ENCODE data around the gene IL11.
"Not testable (repeated sequence)": the region's sequence is repeated elsewhere in the genome, so short reads cannot be mapped to it uniquely, and the experiment has no call there.

The IL11 gene

DNA sequence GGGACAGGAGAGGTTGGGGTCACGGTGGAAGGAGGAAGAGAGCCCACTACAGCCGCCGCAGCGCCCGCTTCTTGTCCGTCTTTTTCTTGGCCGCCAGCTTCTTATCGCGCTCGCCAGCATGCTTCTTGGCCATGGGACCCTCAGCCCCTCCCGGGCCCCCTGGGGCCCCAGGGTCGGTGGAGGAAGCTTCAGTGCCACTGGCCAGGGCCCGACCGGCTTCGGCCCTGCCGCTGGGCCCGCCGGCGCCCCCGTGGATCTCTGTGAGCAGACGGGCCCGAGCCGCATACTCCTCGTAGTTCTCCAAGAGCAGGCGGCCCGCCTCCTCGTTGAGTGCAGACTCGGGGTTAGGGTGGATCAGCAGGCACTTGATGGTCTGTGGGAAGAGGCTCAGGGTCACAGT is 31.1 kb upstream of the IL11 start:
- H3K4me3 Mint-ChIP-seq; H3K27me3 Mint-ChIP-seq (ENCODE audit: low read depth); H3K27ac Mint-ChIP-seq; DNase-seq (ENCODE audit: low spot score); H3K9me3 Mint-ChIP-seq: not testable (repeated sequence)
- H3K36me3 Mint-ChIP-seq (ENCODE audit: low read depth) = peaks cover 47% of the 10 kb centered on the region
- H3K4me1 Mint-ChIP-seq (ENCODE audit: low read depth) = peaks cover 23% of the 10 kb centered on the region

DNA sequence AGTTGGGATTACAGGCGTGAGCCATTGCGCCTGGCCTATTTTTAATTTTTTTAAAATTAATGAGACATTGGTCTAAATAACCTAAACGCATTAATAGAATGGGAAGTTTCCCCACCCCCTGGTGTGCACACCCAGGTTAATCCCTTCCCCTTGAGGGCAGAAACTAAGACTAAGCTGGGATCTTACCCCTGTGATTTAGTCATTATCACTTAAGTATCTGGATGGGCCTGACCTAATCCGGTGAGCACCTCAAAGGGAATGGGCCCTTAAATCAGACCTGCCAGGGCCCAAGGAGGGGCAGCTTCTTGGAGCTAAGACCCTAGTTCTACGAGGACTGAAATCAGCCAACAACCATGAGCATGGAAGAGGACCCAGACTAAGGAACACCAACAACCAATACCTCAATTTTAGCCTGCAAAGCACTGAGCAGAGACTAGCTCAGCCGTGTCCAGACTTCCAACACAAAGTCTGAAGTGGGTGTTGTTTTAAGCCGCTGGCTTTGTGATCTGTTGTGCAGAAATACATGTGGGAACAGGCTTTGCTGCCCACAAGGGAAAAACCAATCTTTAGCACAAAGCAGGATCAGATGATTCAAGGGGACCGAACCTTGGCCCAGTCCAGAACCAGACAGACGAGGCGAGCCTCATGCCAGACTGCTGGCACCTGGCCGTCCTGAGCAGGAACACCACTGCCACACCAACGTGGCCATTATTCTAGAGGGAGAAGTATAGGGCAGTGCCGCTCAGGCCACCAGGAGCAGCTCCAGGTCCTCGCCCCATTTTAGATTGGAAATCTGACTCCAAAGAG is 30.2 kb upstream of the IL11 start:
- H3K27ac Mint-ChIP-seq = no peak overlapping the region
- H3K27me3 Mint-ChIP-seq (ENCODE audit: low read depth) = no peaks in the 10 kb centered on the region
- H3K4me3 Mint-ChIP-seq = no peak overlapping the region
- H3K9me3 Mint-ChIP-seq = no peaks in the 10 kb centered on the region
- peaks cover 38% of the 10 kb centered on the region for H3K36me3 Mint-ChIP-seq (ENCODE audit: low read depth)
- no peak for DNase-seq (ENCODE audit: low spot score)
- peaks cover 15% of the 10 kb centered on the region for H3K4me1 Mint-ChIP-seq (ENCODE audit: low read depth)

DNA sequence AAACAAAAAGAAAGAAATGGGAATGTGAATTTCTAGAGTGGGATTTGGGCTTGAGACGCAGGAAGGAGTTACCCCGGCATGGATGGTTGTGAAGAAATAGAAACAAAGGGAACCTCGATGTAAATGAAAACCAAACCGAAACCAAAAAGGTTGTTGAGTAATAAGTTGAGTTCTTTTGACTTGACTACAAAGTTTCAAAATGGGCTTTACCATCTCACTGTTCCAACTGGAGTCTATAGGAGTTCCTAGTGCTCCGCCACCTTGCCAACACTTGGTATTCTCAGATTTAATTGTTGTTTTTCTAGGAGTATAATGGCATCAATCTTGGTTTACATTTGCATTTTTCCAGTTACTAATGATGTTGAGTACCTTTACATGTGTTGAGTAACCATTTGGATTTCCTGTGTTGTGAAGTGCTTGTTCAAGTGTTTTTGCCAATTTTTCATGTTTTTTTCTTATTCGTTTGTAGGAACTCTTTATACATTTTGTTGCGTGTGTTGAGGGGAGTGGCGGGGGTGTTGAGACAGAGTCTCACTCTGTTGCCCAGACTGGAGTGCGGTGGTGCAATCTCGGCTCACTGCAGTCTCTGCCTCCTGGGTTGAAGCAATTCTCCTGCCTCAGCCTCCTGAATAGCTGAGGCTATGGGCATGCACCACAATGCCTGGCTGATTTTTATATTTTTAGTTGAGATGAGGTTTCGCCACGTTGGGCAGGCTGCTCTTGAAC is 28.1 kb upstream of the IL11 start:
- Mint-ChIP-seq H3K36me3 (ENCODE audit: low read depth) (peaks cover 32% of the 10 kb centered on the region), H3K4me3 (peak overlapping the region; percentile 7), H3K9me3 (no peaks in the 10 kb centered on the region), H3K27ac (peak overlapping the region; percentile 74), H3K4me1 (ENCODE audit: low read depth) (peaks cover 14% of the 10 kb centered on the region), H3K27me3 (ENCODE audit: low read depth) (no peaks in the 10 kb centered on the region)
- no peak for DNase-seq (ENCODE audit: low spot score)

DNA sequence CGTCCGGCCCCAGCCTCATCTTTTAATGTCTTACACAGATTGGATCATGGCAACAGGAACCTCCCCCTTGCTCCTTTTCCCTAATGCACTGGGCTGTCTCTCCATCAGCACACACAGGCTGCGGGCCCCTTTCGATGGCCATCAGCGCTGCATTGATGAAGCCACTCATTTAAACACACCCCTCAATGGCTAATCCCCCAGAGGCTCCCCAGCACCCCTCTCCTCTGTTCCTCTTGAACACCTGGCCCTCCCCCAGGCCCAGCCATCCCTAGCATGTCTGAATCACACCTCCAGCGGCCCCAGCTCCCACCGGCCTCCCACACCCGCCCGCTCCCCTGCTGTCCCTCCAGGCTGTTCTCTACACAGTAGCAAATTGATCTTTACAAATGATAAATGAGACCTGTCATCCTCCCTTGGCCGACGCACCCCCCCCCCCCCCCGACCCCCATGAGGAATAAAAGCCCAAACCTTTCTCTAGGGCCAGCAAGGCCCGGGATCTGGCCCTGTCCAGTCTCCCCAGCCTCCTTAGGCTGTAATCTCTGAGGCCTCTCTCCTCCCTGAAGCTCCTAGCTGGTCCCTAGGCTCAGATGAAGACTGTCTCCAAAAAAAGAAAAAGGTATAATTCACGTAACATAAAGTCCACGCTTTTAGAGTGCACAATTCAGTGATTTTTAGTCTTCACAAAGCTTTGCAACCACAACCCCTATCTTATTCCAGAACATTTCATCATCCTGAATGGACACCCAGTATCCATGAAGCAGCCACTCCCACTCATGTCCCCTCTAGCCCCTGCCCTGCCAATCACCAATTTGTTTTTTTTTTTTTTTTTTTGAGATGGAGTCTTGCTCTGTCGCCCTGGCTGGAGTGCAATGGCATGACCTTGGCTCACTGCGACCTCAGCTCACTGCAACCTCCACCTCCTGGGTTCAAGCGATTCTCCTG is 22.8 kb upstream of the IL11 start:
- no peaks in the 10 kb centered on the region for H3K27me3 Mint-ChIP-seq (ENCODE audit: low read depth)
- H3K27ac Mint-ChIP-seq = peak overlapping the region; percentile 8
- H3K9me3 Mint-ChIP-seq = no peaks in the 10 kb centered on the region
- peaks cover 28% of the 10 kb centered on the region for H3K36me3 Mint-ChIP-seq (ENCODE audit: low read depth)
- no peak for DNase-seq (ENCODE audit: low spot score)
- no peak overlapping the region for H3K4me3 Mint-ChIP-seq
- peaks cover 14% of the 10 kb centered on the region for H3K4me1 Mint-ChIP-seq (ENCODE audit: low read depth)

DNA sequence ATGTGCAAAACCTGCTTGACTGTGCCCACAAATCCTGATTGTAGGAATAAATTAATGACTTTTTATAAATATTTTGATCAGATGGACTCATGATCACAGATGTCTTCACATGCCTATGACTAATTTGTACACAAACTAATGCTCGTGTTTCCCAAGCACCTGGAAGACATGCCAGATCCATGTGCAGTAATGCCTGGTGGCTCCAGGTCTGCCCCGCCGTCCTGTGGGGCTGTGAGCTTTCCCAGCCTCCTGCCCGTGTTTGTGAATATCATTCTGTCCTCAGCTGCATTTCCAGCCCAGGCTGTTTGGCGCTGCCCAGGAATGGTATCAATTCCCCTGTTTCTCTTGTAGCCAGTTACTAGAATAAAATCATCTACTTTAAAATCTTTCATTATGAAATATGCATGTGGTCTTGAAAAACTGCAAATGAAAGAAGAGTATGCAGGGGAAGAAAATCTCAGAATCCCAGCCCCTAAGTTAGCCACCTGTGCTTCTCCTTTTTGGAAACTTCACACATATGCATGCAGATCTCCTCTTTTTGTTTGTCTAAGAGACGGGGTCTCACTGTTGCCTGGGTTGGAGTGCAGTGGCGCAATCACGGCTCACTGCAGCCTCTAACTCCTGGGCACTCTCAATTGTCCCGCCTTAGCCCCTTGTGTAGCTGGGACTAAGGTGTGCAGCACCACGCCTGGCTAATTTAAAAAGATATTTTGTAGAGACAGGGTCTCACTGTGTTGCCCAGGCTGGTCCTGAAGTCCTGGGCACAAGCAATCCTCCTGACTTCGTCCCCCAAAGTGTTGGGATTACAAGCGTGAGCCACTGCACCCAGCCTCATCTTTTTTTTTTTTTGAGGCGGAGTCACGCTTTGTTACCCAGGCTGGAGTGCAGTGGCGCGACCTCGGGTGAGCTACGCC is 21.7 kb upstream of the IL11 start:
- H3K9me3 Mint-ChIP-seq = no peaks in the 10 kb centered on the region
- H3K4me1 Mint-ChIP-seq (ENCODE audit: low read depth) = peaks cover 17% of the 10 kb centered on the region

DNA sequence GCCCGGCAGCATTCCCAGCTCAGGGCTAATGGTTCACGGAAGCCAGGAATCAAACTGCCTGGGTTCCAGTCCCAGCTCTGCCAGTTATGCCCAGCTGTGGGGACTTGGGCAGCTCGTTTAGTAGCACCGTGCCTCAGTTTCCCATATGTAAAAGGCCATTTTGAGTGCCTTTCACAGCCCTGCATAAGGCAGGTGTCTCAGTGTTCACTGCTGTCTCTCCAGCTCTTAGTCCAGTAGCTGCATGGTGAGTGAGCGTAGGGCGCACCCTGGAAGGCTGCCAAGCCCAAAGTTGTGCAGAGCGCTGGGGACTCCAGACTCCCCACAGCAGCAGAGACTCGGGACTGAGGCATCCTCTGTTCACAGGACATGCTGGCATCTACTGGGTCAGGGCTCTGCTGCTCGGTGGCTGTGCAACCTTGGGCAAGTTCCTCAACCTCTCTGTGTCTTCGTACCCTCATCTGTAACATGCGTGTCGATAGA is 21.0 kb upstream of the IL11 start:
- no peak overlapping the region for H3K27ac Mint-ChIP-seq

More for the DNA sequence above, 21.7 kb upstream of the IL11 start:
- no peaks in the 10 kb centered on the region for H3K27me3 Mint-ChIP-seq (ENCODE audit: low read depth)
- peaks cover 38% of the 10 kb centered on the region for H3K36me3 Mint-ChIP-seq (ENCODE audit: low read depth)
- H3K4me3 Mint-ChIP-seq = no peak overlapping the region
- no peak for DNase-seq (ENCODE audit: low spot score)
- H3K27ac Mint-ChIP-seq = peak overlapping the region; percentile 31

DNA sequence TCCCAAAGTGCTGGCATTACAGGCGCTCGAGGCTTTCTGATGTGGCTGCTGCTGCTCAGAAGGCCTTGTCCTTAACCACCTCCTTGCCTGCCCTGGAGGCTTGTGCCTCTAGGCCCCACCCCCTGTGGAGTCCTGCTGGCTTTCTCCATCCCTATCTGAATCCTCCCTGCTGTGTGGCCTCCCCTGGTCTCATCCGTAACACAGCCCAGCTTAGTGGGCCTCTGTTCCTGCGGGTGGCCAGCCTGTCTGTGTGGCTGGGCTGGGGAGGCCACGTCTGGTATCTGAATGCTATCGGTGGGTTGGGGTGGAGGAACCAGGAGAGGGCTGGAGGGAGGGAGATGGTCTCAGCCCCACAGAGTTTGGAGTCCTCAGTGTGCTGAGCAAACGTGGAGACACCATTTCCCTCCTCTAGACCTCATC is 20.2 kb upstream of the IL11 start:
- Mint-ChIP-seq H3K4me3 (no peak overlapping the region), H3K27ac (peak overlapping the region; percentile 38), H3K9me3 (no peaks in the 10 kb centered on the region), H3K4me1 (ENCODE audit: low read depth) (peaks cover 20% of the 10 kb centered on the region), H3K27me3 (ENCODE audit: low read depth) (no peaks in the 10 kb centered on the region), H3K36me3 (ENCODE audit: low read depth) (peaks cover 52% of the 10 kb centered on the region)
- no peak for DNase-seq (ENCODE audit: low spot score)

More for the DNA sequence above, 21.0 kb upstream of the IL11 start:
- Mint-ChIP-seq H3K4me1 (ENCODE audit: low read depth) (peaks cover 20% of the 10 kb centered on the region), H3K27me3 (ENCODE audit: low read depth) (no peaks in the 10 kb centered on the region), H3K4me3 (no peak overlapping the region), H3K36me3 (ENCODE audit: low read depth) (peaks cover 45% of the 10 kb centered on the region), H3K9me3 (no peaks in the 10 kb centered on the region)
- DNase-seq (ENCODE audit: low spot score) = no peak

DNA sequence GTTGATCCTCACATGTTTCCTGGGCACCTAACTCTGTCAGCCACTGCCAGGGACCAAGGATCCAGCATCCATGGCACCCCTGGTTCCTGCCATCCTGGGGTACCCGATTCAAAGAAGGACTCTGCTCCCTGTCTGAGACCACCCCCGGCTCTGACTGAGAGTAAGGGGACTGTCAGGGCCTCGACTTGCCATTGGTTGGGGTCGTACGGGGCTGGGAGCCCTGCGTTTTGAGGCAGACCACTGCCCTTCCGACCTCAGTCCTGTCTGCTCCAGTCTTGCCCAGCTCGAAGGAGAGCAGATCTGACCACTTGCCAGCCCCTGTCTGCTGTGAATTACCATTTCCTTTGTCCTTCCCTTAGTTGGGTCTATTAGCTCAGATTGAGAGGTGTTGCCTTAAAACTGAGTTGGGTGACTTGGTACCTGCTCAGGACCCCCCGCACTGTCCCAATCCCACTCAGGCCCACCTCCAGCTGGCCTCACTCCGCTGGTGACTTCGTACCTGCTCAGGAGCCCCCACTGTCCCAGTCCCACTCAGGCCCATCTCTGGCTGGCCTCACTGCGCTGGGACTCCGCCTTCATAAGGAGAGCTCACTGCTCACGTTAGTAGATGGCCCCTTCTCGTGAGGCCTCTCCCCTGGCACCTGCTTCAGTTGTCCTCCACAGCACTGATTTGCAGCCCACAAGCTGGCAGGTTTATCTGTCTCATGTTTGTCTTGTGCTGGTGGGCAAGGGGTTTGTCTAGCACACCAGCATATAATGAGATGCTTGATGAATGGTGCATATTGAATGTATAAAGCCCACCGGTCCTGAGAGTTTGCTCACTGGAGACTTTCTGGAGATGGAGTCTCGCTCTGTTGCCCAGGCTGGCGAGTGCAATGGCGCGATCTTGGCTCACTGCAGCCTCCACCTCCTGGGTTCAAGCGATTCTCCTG is 19.4 kb upstream of the IL11 start:
- Mint-ChIP-seq H3K4me1 (ENCODE audit: low read depth) (peaks cover 25% of the 10 kb centered on the region), H3K9me3 (no peaks in the 10 kb centered on the region), H3K27ac (no peak overlapping the region), H3K27me3 (ENCODE audit: low read depth) (no peaks in the 10 kb centered on the region), H3K36me3 (ENCODE audit: low read depth) (peaks cover 54% of the 10 kb centered on the region), H3K4me3 (peak overlapping the region; percentile 28)
- DNase-seq (ENCODE audit: low spot score) = no peak

DNA sequence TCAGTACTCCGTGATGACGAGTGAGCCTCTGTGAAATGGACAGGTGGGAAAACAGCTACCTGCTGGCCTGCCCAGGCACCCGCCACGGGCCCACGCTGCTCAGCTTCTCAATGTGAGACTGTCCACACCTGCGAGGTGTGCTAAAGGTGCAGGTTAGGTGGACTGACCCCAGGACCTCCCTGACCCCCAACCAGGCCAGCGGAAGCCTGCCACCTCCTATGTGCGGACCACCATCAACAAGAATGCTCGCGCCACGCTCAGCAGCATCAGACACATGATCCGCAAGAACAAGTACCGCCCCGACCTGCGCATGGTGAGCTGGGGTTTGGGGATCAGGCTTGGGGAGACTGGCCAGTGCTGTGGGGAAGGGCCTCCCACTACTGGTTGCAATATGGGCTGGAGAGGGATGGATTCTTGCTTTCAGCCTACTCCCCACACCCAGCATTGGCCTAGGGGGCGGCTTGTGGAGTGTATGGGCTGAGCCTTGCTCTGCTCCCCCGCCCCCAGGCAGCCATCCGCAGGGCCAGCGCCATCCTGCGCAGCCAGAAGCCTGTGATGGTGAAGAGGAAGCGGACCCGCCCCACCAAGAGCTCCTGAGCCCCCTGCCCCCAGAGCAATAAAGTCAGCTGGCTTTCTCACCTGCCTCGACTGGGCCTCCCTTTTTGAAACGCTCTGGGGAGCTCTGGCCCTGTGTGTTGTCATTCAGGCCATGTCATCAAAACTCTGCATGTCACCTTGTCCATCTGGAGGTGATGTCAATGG is 17.7 kb upstream of the IL11 start:
- no peak for DNase-seq (ENCODE audit: low spot score)
- no peaks in the 10 kb centered on the region for H3K27me3 Mint-ChIP-seq (ENCODE audit: low read depth)
- peaks cover 54% of the 10 kb centered on the region for H3K36me3 Mint-ChIP-seq (ENCODE audit: low read depth)
- no peaks in the 10 kb centered on the region for H3K9me3 Mint-ChIP-seq
- H3K4me1 Mint-ChIP-seq (ENCODE audit: low read depth) = peaks cover 32% of the 10 kb centered on the region
- H3K27ac Mint-ChIP-seq = peak overlapping the region; percentile 41
- peak overlapping the region; percentile 99 for H3K4me3 Mint-ChIP-seq

DNA sequence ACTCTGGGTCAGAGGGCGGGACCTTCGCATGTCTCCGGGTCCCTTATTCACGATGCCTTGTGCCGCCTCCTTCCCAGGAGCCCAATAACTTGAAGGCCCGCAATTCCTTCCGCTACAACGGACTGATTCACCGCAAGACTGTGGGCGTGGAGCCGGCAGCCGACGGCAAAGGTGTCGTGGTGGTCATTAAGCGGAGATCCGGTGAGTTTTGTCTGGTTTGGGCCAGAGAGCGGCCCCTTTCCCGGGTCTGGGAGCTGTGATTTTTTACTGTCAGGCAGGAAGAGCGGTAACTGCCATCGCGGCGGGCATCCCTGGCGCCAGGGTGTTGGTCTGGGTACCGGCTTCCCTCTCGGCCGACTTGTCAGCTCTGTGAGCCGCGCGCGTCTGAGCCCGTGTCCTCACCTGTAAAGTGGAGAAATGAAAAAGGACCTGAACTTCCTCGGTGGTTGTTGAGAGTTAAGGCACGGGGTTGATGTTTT is 16.3 kb upstream of the IL11 start:
- DNase-seq (ENCODE audit: low spot score) = peak; percentile 39
- Mint-ChIP-seq H3K4me1 (ENCODE audit: low read depth) (peaks cover 41% of the 10 kb centered on the region), H3K9me3 (no peaks in the 10 kb centered on the region)

DNA sequence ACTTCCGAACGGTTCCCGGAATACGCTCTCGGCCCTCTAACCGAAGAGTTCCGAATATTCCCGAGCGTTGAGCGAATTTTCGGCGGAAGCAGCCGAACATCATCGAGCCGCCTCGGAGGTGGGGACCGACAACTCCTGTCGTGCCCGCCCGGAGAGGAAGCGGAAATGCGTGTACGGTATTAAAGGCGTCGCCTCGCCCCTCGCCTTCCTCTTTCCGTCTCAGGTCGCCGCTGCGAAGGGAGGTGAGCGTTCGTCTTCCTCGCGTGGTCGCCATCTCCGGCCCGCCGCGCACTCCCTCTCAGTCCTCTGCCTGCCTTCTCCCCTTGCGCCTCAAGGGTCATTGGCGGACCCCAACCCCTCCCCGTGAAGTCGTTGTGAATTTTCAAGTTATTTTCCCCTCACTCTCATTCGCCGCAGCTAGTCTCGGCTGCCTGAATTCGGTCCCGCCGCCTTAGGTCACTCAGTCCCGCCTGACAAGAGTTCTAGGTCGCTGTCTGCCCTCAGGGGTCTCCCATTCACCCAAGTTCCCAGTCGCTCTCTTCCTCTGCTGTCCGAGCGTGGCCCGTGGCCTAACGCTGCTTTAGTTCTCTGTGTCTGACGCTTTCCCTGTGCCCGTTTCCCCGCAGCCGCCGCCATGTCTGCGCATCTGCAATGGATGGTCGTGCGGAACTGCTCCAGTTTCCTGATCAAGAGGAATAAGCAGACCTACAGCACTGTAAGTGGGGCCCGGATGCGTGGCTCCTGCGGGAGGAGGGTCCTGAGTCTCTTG is 15.6 kb upstream of the IL11 start, which contains the start of gene RPL28:
RPL28 (plus strand) TSS at position 209 of the 769 bp plus-strand sequence; CDS start at position 635, 426 bp downstream.
- H3K4me1 Mint-ChIP-seq (ENCODE audit: low read depth) = peaks cover 41% of the 10 kb centered on the region
- no peaks in the 10 kb centered on the region for H3K27me3 Mint-ChIP-seq (ENCODE audit: low read depth)
- H3K4me3 Mint-ChIP-seq = peak within 1 kb of the TSS; percentile 99
- H3K27ac Mint-ChIP-seq = peak within 1 kb of the TSS; percentile 98
- no peaks in the 10 kb centered on the region for H3K9me3 Mint-ChIP-seq
- H3K36me3 Mint-ChIP-seq (ENCODE audit: low read depth) = peaks cover 60% of the 10 kb centered on the region
- DNase-seq (ENCODE audit: low spot score) = peak; percentile 98

More for the DNA sequence above, 16.3 kb upstream of the IL11 start:
- H3K27ac Mint-ChIP-seq = peak overlapping the region; percentile 98
- H3K27me3 Mint-ChIP-seq (ENCODE audit: low read depth) = no peaks in the 10 kb centered on the region
- H3K36me3 Mint-ChIP-seq (ENCODE audit: low read depth) = peaks cover 59% of the 10 kb centered on the region
- H3K4me3 Mint-ChIP-seq = peak overlapping the region; percentile 99
